GM20000 (cell line): ENCODE data around the gene MYOZ1.
"Not testable (repeated sequence)": the region's sequence is repeated elsewhere in the genome, so short reads cannot be mapped to it uniquely, and the experiment has no call there.

Experiments
- DNase-seq: peaks from one replicate; pipeline ENCODE4 v3.0.0; 2012; ENCODE audit warnings: low spot score
- TF ChIP-seq, protein P1 (sequence below): IDR thresholded peaks from 2 replicates; pipeline ENCODE4 v1.5.1; 2012; ENCODE audit warnings: mild to moderate bottlenecking, control low read depth; ENCODE audit errors: extremely low read depth, missing control alignments

Gene MYOZ1, protein sequence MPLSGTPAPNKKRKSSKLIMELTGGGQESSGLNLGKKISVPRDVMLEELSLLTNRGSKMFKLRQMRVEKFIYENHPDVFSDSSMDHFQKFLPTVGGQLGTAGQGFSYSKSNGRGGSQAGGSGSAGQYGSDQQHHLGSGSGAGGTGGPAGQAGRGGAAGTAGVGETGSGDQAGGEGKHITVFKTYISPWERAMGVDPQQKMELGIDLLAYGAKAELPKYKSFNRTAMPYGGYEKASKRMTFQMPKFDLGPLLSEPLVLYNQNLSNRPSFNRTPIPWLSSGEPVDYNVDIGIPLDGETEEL

DNA sequence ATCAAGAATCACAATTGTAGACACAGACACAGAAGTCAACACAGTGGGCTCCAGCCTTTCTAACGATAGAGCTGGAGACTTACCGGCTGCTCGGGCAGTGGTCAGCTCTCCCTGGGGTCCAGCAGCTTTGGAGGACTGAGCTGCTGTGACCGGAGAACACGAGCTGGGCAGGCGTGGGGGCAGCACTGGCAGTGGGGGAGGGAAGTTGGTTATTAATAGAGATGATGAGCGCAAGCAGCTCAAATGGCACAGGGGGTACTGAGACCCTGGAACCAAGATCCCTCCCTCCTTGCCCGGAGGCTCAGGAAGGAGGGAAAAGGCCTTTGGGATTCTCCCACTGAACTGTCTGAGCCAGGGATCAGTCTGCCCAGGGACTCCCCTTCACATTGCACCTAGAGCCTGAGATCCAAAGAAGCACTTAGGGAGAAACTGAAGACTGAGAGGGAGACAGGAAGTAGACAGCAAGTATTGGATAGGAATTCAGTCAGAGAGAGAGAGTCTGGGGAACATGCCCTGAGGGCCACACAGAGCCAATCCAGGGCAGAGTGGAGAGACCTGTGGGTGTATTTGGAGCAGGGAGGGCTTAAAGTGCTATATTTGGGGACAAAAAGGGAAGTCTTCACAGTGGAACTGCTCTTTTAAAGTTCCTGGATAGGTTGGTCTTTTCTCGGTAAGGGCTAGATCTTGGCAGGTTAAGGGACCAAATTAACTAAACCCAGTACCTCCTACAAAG lies at the start of gene MYOZ1:
Gene MYOZ1, minus strand, starts transcription at position 147 of the 733 bp plus-strand sequence. CDS start 1,457 bp downstream, outside the sequence.
- DNase-seq = no peak
- TF ChIP-seq, protein P1, sequence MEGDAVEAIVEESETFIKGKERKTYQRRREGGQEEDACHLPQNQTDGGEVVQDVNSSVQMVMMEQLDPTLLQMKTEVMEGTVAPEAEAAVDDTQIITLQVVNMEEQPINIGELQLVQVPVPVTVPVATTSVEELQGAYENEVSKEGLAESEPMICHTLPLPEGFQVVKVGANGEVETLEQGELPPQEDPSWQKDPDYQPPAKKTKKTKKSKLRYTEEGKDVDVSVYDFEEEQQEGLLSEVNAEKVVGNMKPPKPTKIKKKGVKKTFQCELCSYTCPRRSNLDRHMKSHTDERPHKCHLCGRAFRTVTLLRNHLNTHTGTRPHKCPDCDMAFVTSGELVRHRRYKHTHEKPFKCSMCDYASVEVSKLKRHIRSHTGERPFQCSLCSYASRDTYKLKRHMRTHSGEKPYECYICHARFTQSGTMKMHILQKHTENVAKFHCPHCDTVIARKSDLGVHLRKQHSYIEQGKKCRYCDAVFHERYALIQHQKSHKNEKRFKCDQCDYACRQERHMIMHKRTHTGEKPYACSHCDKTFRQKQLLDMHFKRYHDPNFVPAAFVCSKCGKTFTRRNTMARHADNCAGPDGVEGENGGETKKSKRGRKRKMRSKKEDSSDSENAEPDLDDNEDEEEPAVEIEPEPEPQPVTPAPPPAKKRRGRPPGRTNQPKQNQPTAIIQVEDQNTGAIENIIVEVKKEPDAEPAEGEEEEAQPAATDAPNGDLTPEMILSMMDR = no peak

DNA sequence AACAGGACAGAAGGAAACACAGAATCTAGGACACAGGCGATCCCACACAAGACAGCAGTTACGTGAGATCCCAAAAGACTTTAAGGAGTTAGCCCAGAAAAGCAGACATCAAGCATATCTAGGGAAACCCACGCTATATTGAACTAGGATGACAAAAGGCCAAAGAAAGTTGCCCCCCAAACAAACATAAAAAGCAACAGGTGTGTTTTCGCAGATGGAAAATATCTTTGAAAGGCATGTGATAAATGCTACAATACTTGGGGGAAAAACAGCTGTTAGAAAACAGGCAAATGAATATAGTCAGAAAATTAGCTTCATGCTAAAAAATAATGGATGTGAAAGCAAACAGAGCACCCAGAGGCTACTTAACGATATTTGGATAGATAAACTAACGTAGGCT lies 49.5 kb upstream of the MYOZ1 start:
- DNase-seq = not testable (repeated sequence)

DNA sequence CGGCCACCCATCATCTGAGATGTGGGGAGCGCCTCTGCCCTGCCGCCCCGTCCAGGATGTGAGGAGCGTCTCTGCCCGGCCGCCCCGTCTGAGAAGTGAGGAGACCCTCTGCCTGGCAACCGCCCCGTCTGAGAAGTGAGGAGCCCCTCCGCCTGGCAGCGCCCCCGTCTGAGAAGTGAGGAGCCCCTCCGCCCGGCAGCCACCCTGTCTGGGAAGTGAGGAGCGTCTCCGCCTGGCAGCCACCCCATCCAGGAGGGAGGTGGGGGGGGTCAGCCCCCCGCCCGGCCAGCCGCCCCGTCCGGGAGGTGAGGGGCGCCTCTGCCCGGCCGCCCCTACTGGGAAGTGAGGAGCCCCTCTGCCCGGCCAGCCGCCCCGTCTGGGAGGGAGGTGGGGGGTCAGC lies 48.3 kb upstream of the MYOZ1 start:
- not testable (repeated sequence) for DNase-seq

DNA sequence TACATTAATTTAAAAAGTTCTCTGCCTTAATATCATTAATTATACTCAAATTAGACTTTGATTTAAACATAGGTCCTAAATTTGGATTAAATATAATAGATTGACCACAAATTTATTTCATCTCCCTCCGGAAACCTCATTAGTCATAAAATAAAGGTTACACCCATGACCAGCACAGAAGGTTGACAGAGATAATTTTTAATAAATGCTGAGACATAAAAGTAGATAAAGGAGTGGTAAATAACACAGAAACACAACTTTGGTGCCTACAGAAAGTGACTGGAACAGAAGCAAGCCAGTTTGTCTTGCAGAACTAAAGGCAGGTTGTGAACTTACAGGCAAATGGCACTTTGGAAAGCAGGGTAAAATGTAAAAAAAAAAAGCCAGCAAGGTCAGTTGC lies 46.4 kb upstream of the MYOZ1 start:
- DNase-seq = not testable (repeated sequence)

DNA sequence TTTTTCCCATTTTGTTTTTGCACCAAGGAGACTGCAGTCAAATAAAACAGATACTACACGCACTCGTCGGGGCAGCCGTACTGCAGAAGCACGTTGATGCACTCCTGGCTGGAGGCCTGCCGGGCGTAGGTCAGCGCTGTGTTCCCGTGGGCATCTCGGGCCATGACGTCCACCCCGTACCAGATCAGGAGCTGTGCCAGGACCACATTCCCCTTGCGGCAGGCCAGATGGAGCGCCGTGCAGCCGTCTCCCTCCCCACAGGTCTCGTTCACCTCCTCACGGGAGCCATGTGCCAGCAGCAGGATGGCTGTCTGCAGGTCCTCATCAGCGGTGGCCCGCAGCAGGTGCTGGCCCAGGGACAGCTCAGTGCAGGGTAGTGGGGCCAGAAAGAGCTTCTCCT lies 33.3 kb upstream of the MYOZ1 start:
- not testable (repeated sequence) for DNase-seq

DNA sequence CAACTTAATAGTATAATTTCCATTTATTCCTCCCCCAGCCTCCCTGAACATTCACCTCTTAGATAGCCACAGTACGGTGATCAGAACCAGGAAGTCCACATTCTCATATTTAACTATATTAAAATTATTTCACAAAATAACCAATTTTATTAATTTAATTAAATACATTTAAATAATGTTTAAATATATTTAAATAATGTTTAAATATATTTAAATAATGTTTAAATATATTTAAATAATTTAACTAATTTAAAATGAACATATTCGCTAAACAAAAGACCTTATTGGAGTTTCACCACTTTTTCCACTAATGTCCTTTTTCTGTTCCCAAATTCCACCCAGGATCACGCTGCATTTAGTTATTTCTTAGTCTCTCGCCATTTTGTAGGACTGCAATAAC lies 27.1 kb upstream of the MYOZ1 start:
- not testable (repeated sequence) for DNase-seq

DNA sequence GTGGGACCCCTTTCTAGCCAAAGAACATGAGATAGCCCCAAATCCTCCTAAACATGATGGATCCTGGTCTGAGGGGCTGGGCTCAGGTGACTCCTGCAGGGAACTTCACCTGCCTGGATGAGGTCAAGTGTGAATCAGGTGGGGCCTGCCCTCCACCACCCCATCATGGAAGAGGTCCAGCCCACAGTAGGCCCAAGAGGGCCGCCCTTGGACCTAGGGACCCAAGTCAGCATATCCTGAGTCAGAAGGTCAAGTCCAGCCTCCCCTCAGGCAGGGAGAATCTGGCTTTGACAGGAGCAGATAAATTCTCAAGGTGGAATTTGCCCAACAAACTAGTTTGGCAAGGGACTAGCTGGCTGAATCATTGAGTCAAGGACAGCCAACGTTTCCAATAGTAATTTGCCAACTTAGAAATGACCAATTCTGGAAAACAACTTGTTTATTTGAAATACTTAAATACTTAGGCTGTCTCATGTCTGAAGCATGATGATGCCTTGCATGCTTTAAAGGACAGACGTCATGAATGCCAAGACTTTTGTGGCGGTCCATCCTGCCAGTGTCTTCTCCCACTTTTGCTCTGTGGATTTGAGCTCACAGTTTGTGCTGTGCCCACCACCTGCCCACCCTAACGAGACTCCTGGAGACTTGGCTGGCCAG lies 25.0 kb upstream of the MYOZ1 start:
- DNase-seq = not testable (repeated sequence)

DNA sequence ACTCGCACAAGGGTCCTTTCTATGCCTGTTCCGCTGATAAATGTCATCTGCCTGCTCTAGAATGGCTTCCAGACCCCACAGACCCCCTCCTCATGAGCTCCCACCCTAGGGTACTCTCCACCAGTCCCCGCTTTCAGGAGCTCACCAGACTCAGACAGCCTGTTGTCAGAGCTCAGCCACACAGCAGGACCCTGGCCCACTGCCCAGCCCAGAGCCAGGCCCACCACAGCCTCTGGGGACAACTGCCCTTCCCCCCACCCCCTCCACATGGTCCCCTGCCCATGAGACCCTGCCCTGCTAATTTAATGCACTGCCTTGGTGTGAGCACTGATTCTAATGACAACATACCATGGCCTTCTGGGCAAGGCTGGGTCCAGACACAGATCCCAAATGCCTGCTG lies 24.3 kb upstream of the MYOZ1 start:
- not testable (repeated sequence) for DNase-seq

DNA sequence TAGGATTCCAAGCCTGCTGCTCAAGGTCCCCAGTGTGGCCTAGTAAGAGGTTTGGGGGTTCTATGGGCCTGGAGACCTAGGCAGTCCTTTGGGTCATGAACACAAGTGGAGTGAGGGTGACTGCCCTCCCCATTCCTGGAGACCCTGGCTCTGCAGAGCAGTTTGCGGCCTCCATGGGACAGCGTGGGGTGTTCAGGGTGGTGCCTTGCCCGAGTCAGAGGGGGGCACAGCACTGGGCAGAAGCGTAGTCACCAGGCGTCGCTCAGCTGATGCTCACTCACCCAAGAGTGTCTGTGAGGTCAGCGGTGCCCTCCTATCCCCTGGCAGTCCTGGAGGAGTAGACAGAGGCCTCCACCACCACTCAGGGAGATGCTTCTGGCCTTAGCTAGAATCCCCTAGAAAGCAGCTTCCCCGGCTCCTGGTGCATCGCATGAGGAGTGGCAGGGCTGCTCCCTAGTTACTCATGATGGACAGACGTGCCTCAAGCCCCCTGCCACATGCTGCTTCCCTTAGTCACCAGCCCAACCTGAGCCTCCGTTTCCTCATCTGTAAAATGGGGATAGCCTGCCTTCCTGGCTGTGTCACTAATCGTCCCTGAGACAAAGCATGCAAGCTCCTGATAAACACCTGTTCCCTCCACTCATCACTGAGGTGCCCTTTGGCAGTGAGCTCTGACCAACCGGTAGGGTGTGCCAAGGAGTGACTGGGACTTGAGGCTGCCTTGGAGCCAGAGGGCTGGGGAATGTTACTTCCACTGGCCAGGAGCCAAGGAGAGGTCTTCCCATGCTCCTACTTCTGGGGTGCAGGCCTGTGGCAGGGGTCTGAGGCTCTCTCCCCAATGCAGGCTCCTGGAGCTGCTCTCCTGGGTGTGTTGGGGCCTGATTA lies 23.1 kb upstream of the MYOZ1 start:
- DNase-seq = not testable (repeated sequence)

DNA sequence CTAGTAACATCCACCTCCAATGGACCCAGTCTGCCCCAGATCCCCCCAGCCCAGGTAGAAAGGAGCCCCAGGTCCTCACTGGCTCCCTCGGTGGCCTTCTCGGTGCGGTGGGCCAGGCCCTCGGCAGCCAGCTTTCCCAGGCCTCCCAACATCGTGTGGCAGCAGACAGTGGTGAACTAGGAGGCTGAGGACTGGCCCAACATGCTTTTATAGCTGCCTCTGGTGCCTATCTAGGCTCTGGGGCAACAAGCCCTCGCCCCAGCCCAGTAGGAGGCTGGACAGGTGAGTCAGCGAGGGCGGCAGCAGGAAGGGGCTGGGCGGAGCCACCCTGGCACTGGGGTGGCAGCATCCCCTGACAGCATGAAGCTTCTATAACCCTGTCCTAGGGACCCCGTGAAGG lies 22.3 kb upstream of the MYOZ1 start:
- DNase-seq = not testable (repeated sequence)

DNA sequence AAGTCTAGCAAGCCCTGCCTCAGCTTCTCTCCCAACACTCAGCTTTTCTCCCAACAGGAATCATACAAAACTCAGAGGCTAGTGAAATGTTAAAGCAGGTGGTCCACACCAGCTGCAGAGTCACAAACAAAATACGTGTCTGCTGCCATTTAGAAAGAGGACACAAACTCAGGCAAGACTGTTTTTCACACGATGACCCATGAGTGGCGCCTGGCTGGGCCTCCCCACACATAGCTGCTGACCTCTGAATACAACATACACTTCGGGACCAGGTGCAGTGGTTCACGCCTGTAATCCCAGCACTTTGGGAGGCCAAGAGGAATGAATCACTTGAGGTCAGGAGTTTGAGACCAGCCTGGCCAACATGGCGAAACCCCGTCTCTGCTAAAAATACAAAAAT lies 21.4 kb upstream of the MYOZ1 start:
- not testable (repeated sequence) for DNase-seq

DNA sequence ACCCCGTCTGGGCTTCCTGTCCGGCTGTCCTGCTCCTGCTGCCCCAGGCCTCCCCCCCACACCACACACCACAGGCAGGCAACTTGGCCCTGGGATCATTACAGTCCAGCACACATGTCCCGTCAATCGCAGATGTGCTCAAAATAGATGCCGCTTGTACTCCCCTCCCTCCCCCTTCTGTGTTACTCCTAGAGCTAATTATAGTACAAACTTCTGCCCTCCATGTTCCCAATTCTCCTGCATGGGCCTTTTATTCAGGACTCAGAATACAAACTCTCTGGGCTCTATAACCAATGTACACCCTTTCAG lies 14.7 kb upstream of the MYOZ1 start, which contains the start of gene SYNPO2L:
Gene SYNPO2L, minus strand, starts transcription at position 40 of the 309 bp plus-strand sequence. CDS start 107 bp downstream, outside the sequence.
- TF ChIP-seq, protein P1 = no peak
- no peak for DNase-seq
